HG02642 (cell line): Measurements from ENCODE around the gene CRB1.
"Not testable (repeated sequence)": the region's sequence is repeated elsewhere in the genome, so short reads cannot be mapped to it uniquely, and the experiment has no call there.

ENCODE experiments used
- ATAC-seq: cut with Tn5 transposase; IDR thresholded peaks from one replicate; pipeline ENCODE4 v1.9.1; 2021; ENCODE audit warnings: mild to moderate bottlenecking; ENCODE audit not compliant: unreplicated experiment, poor library complexity

Gene CRB1

GRCh38 chr1:197448121-197448779 is 180.2 kb downstream of the CRB1 start:
- no peak for ATAC-seq

GRCh38 chr1:197451381-197451780 is 183.3 kb downstream of the CRB1 start:
- no peak for ATAC-seq

- ATAC-seq: no peak
Measured at GRCh38 chr1:197453376-197454058, 185.5 kb downstream of the CRB1 start.

GRCh38 chr1:197462539-197462938 is 194.5 kb downstream of the CRB1 start:
- no peak for ATAC-seq

GRCh38 chr1:197463142-197463541 is 195.1 kb downstream of the CRB1 start:
- no peak for ATAC-seq

- ATAC-seq: no peak
Measured at GRCh38 chr1:197464044-197464443, 196.0 kb downstream of the CRB1 start.

GRCh38 chr1:197465528-197466327 is 197.7 kb downstream of the CRB1 start:
- ATAC-seq: no peak

GRCh38 chr1:197466813-197467212 is 198.8 kb downstream of the CRB1 start:
- ATAC-seq: no peak

GRCh38 chr1:197467881-197468280 is 199.8 kb downstream of the CRB1 start:
- no peak for ATAC-seq

- no peak for ATAC-seq
Measured at GRCh38 chr1:197468543-197469175, 200.6 kb downstream of the CRB1 start.

- no peak for ATAC-seq
Measured at GRCh38 chr1:197469620-197470210, 201.7 kb downstream of the CRB1 start.

GRCh38 chr1:197470330-197470729 is 202.3 kb downstream of the CRB1 start:
- ATAC-seq: no peak

- ATAC-seq: no peak
Measured at GRCh38 chr1:197471248-197471985, 203.4 kb downstream of the CRB1 start.

GRCh38 chr1:197472141-197472540 is 204.1 kb downstream of the CRB1 start:
- ATAC-seq: no peak

- no peak for ATAC-seq
Measured at GRCh38 chr1:197480446-197480845, 212.4 kb downstream of the CRB1 start.

- ATAC-seq: no peak
Measured at GRCh38 chr1:197481101-197481500, 213.0 kb downstream of the CRB1 start.

GRCh38 chr1:197485790-197486189 is 217.7 kb downstream of the CRB1 start:
- ATAC-seq: no peak

- no peak for ATAC-seq
Measured at GRCh38 chr1:197486946-197487345, 218.9 kb downstream of the CRB1 start.

GRCh38 chr1:197491505-197491904 is 223.5 kb downstream of the CRB1 start:
- ATAC-seq: not testable (repeated sequence)

- no peak for ATAC-seq
Measured at GRCh38 chr1:197496722-197497121, 228.7 kb downstream of the CRB1 start.
